HepG2 (cell line): ENCODE results near the gene ZNF184. TPM values are rescaled to one million over a fixed set of nuclear protein-coding genes. Genes with fewer than 3 reads are reported as not detected.

Experiments
- ATM ChIP-seq: fragments of 450-650 bp; IDR thresholded peaks from 2 replicates; pipeline ENCODE4 v1.7.1; 2017; ENCODE audit warnings: mild to moderate bottlenecking, borderline replicate concordance
- CEBPG ChIP-seq: IDR thresholded peaks from 2 replicates; pipeline ENCODE4 v1.6.1; 2016
- DRAP1 ChIP-seq: IDR thresholded peaks from 2 replicates; pipeline ENCODE4 v1.6.1; 2016; ENCODE audit warnings: missing genetic modification reagents, missing compliant biosample characterization
- GABPB1 ChIP-seq: IDR thresholded peaks from 2 replicates; pipeline ENCODE4 v1.6.1; 2016; ENCODE audit warnings: mild to moderate bottlenecking, missing genetic modification reagents, moderate library complexity, missing compliant biosample characterization
- HDAC1 ChIP-seq: sonication (generic); formaldehyde crosslinking; IDR thresholded peaks from 2 replicates; pipeline ENCODE4 v1.5.1; 2020; ENCODE audit warnings: mild to moderate bottlenecking, missing genetic modification reagents
- HMG20A ChIP-seq: IDR thresholded peaks from 2 replicates; pipeline ENCODE4 v1.6.1; 2016; ENCODE audit warnings: borderline replicate concordance
- HNF4A ChIP-seq: sonication (generic); formaldehyde crosslinking; IDR thresholded peaks from 2 replicates; pipeline ENCODE4 v1.4.0; 2020; ENCODE audit warnings: missing genetic modification reagents
- KDM4B ChIP-seq: sonication (generic); formaldehyde crosslinking; IDR thresholded peaks from 2 replicates; pipeline ENCODE4 v1.4.0; 2020; ENCODE audit warnings: missing genetic modification reagents
- MXD3 ChIP-seq: IDR thresholded peaks from 2 replicates; pipeline ENCODE4 v1.6.1; 2016; ENCODE audit warnings: mild to moderate bottlenecking, missing biosample characterization, missing genetic modification reagents
- MXD4 ChIP-seq: IDR thresholded peaks from 2 replicates; pipeline ENCODE4 v1.6.1; 2016; ENCODE audit warnings: mild to moderate bottlenecking, missing biosample characterization, missing genetic modification reagents
- MYNN ChIP-seq: sonication (generic); formaldehyde crosslinking; IDR thresholded peaks from 2 replicates; pipeline ENCODE4 v1.4.0; 2020; ENCODE audit warnings: mild to moderate bottlenecking, low read depth, missing genetic modification reagents
- PRPF4 ChIP-seq: fragments of 200-400 bp; formaldehyde crosslinking; IDR thresholded peaks from 2 replicates; pipeline ENCODE4 v1.6.1; 2016; ENCODE audit warnings: low read length, low read depth; ENCODE audit not compliant: poor library complexity, severe bottlenecking
- STAG1 ChIP-seq: sonication (generic); formaldehyde crosslinking; IDR thresholded peaks from 2 replicates; pipeline ENCODE4 v1.4.0; 2020; ENCODE audit warnings: missing genetic modification reagents
- TOPORS ChIP-seq: sonication (generic); formaldehyde crosslinking; IDR thresholded peaks from 2 replicates; pipeline ENCODE4 v1.8.0; 2023; ENCODE audit warnings: mild to moderate bottlenecking, missing genetic modification reagents
- YY1 ChIP-seq: IDR thresholded peaks from 2 replicates; pipeline ENCODE4 v1.6.1; 2011; ENCODE audit warnings: low read length, low read depth, moderate library complexity, mild to moderate bottlenecking; ENCODE audit not compliant: insufficient read depth, insufficient replicate concordance
- ZBTB38 ChIP-seq: sonication (generic); formaldehyde crosslinking; IDR thresholded peaks from 2 replicates; pipeline ENCODE4 v1.5.1; 2020; ENCODE audit warnings: mild to moderate bottlenecking, missing genetic modification reagents
- ZNF256 ChIP-seq: sonication (generic); formaldehyde crosslinking; conservative IDR thresholded peaks from 2 replicates; pipeline ENCODE4 v1.4.0; 2020; ENCODE audit warnings: missing genetic modification reagents
- ZNF260 ChIP-seq: sonication (generic); formaldehyde crosslinking; IDR thresholded peaks from 2 replicates; pipeline ENCODE4 v1.4.0; 2020; ENCODE audit warnings: missing genetic modification reagents, low read depth, mild to moderate bottlenecking, borderline replicate concordance
- ZNF431 ChIP-seq: sonication (generic); formaldehyde crosslinking; IDR thresholded peaks from 2 replicates; pipeline ENCODE4 v1.9.0; 2022; ENCODE audit warnings: missing genetic modification reagents, low read depth, mild to moderate bottlenecking, borderline replicate concordance
- ZNF547 ChIP-seq: sonication (generic); formaldehyde crosslinking; IDR thresholded peaks from 2 replicates; pipeline ENCODE4 v1.5.1; 2020; ENCODE audit warnings: mild to moderate bottlenecking, missing genetic modification reagents
- ZNF556 ChIP-seq: sonication (generic); formaldehyde crosslinking; IDR thresholded peaks from 2 replicates; pipeline ENCODE4 v1.4.0; 2020; ENCODE audit warnings: mild to moderate bottlenecking, missing genetic modification reagents, borderline replicate concordance
- ZNF703 ChIP-seq: sonication (generic); formaldehyde crosslinking; IDR thresholded peaks from 2 replicates; pipeline ENCODE4 v1.5.1; 2020; ENCODE audit warnings: missing genetic modification reagents, mild to moderate bottlenecking, moderate library complexity, borderline replicate concordance
- ZNF768 ChIP-seq: sonication (generic); formaldehyde crosslinking; IDR thresholded peaks from 2 replicates; pipeline ENCODE4 v1.4.0; 2020; ENCODE audit warnings: missing genetic modification reagents
- ZNF816 ChIP-seq: sonication (generic); formaldehyde crosslinking; IDR thresholded peaks from 2 replicates; pipeline ENCODE4 v1.8.0; 2022; ENCODE audit warnings: missing genetic modification reagents, mild to moderate bottlenecking, borderline replicate concordance
- ZSCAN30 ChIP-seq: sonication (generic); formaldehyde crosslinking; IDR thresholded peaks from 2 replicates; pipeline ENCODE4 v1.5.0; 2020; ENCODE audit warnings: mild to moderate bottlenecking, missing genetic modification reagents
- ZSCAN5A ChIP-seq: sonication (generic); formaldehyde crosslinking; IDR thresholded peaks from 2 replicates; pipeline ENCODE4 v1.8.0; 2022; ENCODE audit warnings: mild to moderate bottlenecking, missing genetic modification reagents, borderline replicate concordance
- polyA plus RNA-seq, 8 experiments: library from polyadenylated mRNA; depleted of rRNA in 3 of 8; stranded (reverse) in 7 of 8; unstranded in 1 of 8; fragments of >200 nt; fragmentation: Illumina TruSeq in 4 of 8; extraction: Trizol in 4 of 8; gene quantifications; 2 replicates each; pipeline versions ENCODE4 v1.2.1 to v1.2.3, GENCODE V29; 2011 to 2016; ENCODE audit warnings: low read depth in 4 of 8, missing spikeins in 1 of 8, mixed read lengths in 1 of 8; ENCODE audit not compliant: insufficient read depth in 1 of 8
- total RNA-seq, 5 experiments: library from RNA; depleted of rRNA; stranded (reverse); fragments of >200 nt; fragmentation: Illumina TruSeq; extraction: Trizol; gene quantifications; 2 replicates each; pipeline ENCODE4 v1.2.3, GENCODE V29; 2016; ENCODE audit warnings: low read depth in 1 of 5
- TF ChIP-seq, protein P1 (sequence below): IDR thresholded peaks from 2 replicates; pipeline ENCODE4 v1.6.1; 2016; ENCODE audit warnings: mild to moderate bottlenecking

Gene ZNF184
- total and polyA plus RNA-seq, 2 of the 13 experiments (the other 11 are each of a cell fraction or from before 2014, with no cell fraction given), result 2.1 to 10.1 TPM

GRCh38 chr6:27518881-27519795 is 46.2 kb upstream of the ZNF184 start (continued):
- TF ChIP-seq MYNN (CRISPR knock-in tag), result no peak
- TF ChIP-seq HNF4A (CRISPR knock-in tag), result peak; percentile 43
- TF ChIP-seq YY1, result peak; percentile 8
- TF ChIP-seq MXD4 (CRISPR knock-in tag), result no peak
- peak; percentile 42; the same call in 1 of the 2 replicates for TF ChIP-seq ZNF556 (CRISPR knock-in tag)
- TF ChIP-seq HDAC1 (CRISPR knock-in tag), result peak; percentile 58; the same call in 1 of the 2 replicates
- TF ChIP-seq HMG20A, result peak; percentile 11; the same call in 1 of the 2 replicates
- TF ChIP-seq PRPF4, result peak; percentile 96
- no peak for TF ChIP-seq ZNF260 (CRISPR knock-in tag)
- peak; percentile 79 for TF ChIP-seq ZNF816 (CRISPR knock-in tag)
- peak; percentile 72; the same call in 1 of the 2 replicates for TF ChIP-seq ZNF703 (CRISPR knock-in tag)
- TF ChIP-seq ATM, result no peak
- TF ChIP-seq ZNF431 (CRISPR knock-in tag), result no peak
- 0 out of 2 replicates have a peak, but pooled peaks have one; percentile 57 for TF ChIP-seq ZSCAN30 (CRISPR knock-in tag)
- TF ChIP-seq ZNF547 (CRISPR knock-in tag), result 0 out of 2 replicates have a peak, but pooled peaks have one; percentile 29
- peak; percentile 85 for TF ChIP-seq CEBPG (CRISPR knock-in tag)
- peak; percentile 70; the same call in 1 of the 2 replicates for TF ChIP-seq ZSCAN5A (CRISPR knock-in tag)
- no peak for TF ChIP-seq KDM4B (CRISPR knock-in tag)
- TF ChIP-seq MXD3 (CRISPR knock-in tag), result 0 out of 2 replicates have a peak, but pooled peaks have one; percentile 21
- no peak for TF ChIP-seq ZNF256
- no peak for TF ChIP-seq ZBTB38 (CRISPR knock-in tag)
- TF ChIP-seq ZNF768, result peak; percentile 47; the same call in 1 of the 2 replicates
- peak; percentile 78 for TF ChIP-seq DRAP1
- peak; percentile 34 for TF ChIP-seq GABPB1 (CRISPR knock-in tag)
- TF ChIP-seq STAG1, result peak; percentile 51
- TF ChIP-seq TOPORS (CRISPR knock-in tag), result 0 out of 2 replicates have a peak, but pooled peaks have one; percentile 17
- TF ChIP-seq, protein P1, sequence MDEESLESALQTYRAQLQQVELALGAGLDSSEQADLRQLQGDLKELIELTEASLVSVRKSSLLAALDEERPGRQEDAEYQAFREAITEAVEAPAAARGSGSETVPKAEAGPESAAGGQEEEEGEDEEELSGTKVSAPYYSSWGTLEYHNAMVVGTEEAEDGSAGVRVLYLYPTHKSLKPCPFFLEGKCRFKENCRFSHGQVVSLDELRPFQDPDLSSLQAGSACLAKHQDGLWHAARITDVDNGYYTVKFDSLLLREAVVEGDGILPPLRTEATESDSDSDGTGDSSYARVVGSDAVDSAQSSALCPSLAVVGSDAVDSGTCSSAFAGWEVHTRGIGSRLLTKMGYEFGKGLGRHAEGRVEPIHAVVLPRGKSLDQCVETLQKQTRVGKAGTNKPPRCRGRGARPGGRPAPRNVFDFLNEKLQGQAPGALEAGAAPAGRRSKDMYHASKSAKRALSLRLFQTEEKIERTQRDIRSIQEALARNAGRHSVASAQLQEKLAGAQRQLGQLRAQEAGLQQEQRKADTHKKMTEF (CRISPR knock-in tag), result peak; percentile 60; the same call in 1 of the 2 replicates
